ENCODE data around the gene SLC9A1. TPM values are rescaled to one million over a fixed set of nuclear protein-coding genes. Genes with fewer than 3 reads are reported as not detected.

SLC9A1 gene
- polyA plus RNA-seq, 1 donor (not counting 4 experiments of a cell fraction or from before 2014, with no cell fraction given), result 12.4 TPM

DNA sequence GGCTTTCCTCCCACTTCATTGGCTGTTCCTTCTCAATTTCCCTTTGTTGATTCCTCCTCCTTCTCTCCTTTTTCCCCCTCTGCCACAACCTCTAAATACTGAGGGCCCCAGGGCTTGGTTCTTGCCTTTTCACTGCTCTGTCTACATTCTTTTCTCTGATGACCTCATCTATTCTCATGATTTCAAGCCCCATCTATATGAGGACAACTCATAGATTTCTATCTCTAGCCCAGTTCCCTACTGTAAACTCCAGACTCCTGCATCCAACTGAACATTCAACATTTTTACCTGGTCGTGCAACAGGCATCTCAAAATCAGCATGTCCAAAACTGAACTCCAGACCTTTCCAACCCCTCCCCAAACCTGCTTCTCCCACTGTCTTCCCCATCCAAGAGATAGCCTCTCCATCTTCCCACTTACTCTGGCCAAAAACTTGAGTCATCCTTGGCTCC, 11.5 kb upstream of the SLC9A1 start:
- no peak overlapping the region for H3K27ac ChIP-seq (ENCODE audit: control insufficient read depth, insufficient read depth, low read length)

DNA sequence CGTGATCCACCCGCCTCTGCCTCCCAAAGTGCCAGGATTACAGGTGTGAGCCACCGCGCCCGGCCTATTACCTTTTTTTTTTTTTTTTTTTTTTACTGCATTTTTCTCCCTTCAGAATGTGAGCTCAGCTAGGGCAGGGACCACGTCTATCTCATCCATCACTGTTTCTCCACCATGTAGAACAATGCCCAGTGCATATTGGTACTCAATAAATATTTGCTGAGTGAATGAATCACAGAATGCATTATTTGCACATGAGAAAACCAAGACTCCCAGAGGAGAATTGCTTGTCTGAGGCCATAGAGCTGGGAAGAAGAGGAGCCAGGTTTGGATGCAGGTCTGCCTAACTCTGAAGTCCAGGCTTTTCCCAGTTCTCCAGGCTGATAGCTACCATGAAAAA, 8.2 kb upstream of the SLC9A1 start:
- H3K4me2 ChIP-seq (ENCODE audit: control insufficient read depth, extremely low read depth, insufficient read depth, low read depth, low read length), result no peak overlapping the region
- H3K9ac ChIP-seq (ENCODE audit: control insufficient read depth, extremely low read depth, insufficient read depth, low read length), result no peak overlapping the region
- no peaks in the 10 kb centered on the region for H3K79me2 ChIP-seq (ENCODE audit: control insufficient read depth, insufficient read depth, low read length)
- TF ChIP-seq EZH2 (IDR thresholded peaks at IDR 0.05; ENCODE audit: low read length), result no peak
- TF ChIP-seq CTCF (optimal IDR thresholded peaks at IDR 0.05 in 1 of 3, IDR thresholded peaks at IDR 0.05 in 1 of 3, conservative IDR thresholded peaks at IDR 0.05 in 1 of 3; ENCODE audit: extremely low read depth in 1 of 3, insufficient read depth in 2 of 3, low read length in 3 of 3), result no peak
- H3K27me3 ChIP-seq (ENCODE audit: control insufficient read depth, extremely low read depth, insufficient read depth, low read length), result no peaks in the 10 kb centered on the region
- H3K4me1 ChIP-seq (ENCODE audit: control insufficient read depth, extremely low read depth, insufficient read depth, low read length), result peaks cover 14% of the 10 kb centered on the region
- H3K4me3 ChIP-seq (ENCODE audit: control insufficient read depth in 2 of 3, extremely low read depth in 1 of 3, insufficient read depth in 2 of 3, low read depth in 1 of 3, low read length in 3 of 3), result no peak overlapping the region
- no peaks in the 10 kb centered on the region for H4K20me1 ChIP-seq (ENCODE audit: control insufficient read depth, extremely low read depth, insufficient read depth, low read length)
- no peaks in the 10 kb centered on the region for H3K9me1 ChIP-seq (ENCODE audit: control insufficient read depth, extremely low read depth, insufficient read depth, low read length)
- no peak overlapping the region for H3K27ac ChIP-seq (ENCODE audit: control insufficient read depth, insufficient read depth, low read length)
- H2AFZ ChIP-seq (ENCODE audit: control insufficient read depth, low read length), result no peak overlapping the region
- H3K36me3 ChIP-seq (ENCODE audit: control insufficient read depth in 2 of 2, extremely low read depth in 1 of 2, insufficient read depth in 2 of 2, low read length in 2 of 2), result no peaks in the 10 kb centered on the region
- H3K9me3 ChIP-seq (ENCODE audit: control insufficient read depth, low read depth, low read length), result no peaks in the 10 kb centered on the region
- DNase-seq (ENCODE audit: low read depth, low spot score), result no peak
- dilution Hi-C loops (cut with MboI; ENCODE audit: extremely low pct_ligation_motif_present, low sequenced_read_pairs), result no loop called here
- FAIRE-seq, result no peak

More for the DNA sequence above, 11.5 kb upstream of the SLC9A1 start:
- Histone ChIP-seq H3K4me3 (ENCODE audit: control insufficient read depth in 2 of 3, extremely low read depth in 1 of 3, insufficient read depth in 2 of 3, low read depth in 1 of 3, low read length in 3 of 3) (no peak overlapping the region), H2AFZ (ENCODE audit: control insufficient read depth, low read length) (no peak overlapping the region), H3K4me2 (ENCODE audit: control insufficient read depth, extremely low read depth, insufficient read depth, low read depth, low read length) (no peak overlapping the region), H3K9me3 (ENCODE audit: control insufficient read depth, low read depth, low read length) (no peaks in the 10 kb centered on the region), H3K9me1 (ENCODE audit: control insufficient read depth, extremely low read depth, insufficient read depth, low read length) (no peaks in the 10 kb centered on the region), H3K9ac (ENCODE audit: control insufficient read depth, extremely low read depth, insufficient read depth, low read length) (no peak overlapping the region), H3K27me3 (ENCODE audit: control insufficient read depth, extremely low read depth, insufficient read depth, low read length) (no peaks in the 10 kb centered on the region), H4K20me1 (ENCODE audit: control insufficient read depth, extremely low read depth, insufficient read depth, low read length) (no peaks in the 10 kb centered on the region), H3K79me2 (ENCODE audit: control insufficient read depth, insufficient read depth, low read length) (no peaks in the 10 kb centered on the region), H3K36me3 (ENCODE audit: control insufficient read depth in 2 of 2, extremely low read depth in 1 of 2, insufficient read depth in 2 of 2, low read length in 2 of 2) (no peaks in the 10 kb centered on the region), H3K4me1 (ENCODE audit: control insufficient read depth, extremely low read depth, insufficient read depth, low read length) (peaks cover 11% of the 10 kb centered on the region)
- DNase-seq (ENCODE audit: low read depth, low spot score) (no peak), FAIRE-seq (peak; percentile 82)
- TF ChIP-seq EZH2 (IDR thresholded peaks at IDR 0.05; ENCODE audit: low read length) (no peak), CTCF (optimal IDR thresholded peaks at IDR 0.05 in 1 of 3, IDR thresholded peaks at IDR 0.05 in 1 of 3, conservative IDR thresholded peaks at IDR 0.05 in 1 of 3; ENCODE audit: extremely low read depth in 1 of 3, insufficient read depth in 2 of 3, low read length in 3 of 3) (no peak)
- dilution Hi-C loops (cut with MboI; ENCODE audit: extremely low pct_ligation_motif_present, low sequenced_read_pairs), result no loop called here

Data from keratinocyte (primary cell).